ENCODE results near the gene LEKR1.
"Not testable (repeated sequence)": the region's sequence is repeated elsewhere in the genome, so short reads cannot be mapped to it uniquely, and the experiment has no call there.

LEKR1 gene

GRCh38 chr3:156808025-156808424 lies 18.1 kb upstream of the LEKR1 start:
- DNase-seq: no peak

DNA sequence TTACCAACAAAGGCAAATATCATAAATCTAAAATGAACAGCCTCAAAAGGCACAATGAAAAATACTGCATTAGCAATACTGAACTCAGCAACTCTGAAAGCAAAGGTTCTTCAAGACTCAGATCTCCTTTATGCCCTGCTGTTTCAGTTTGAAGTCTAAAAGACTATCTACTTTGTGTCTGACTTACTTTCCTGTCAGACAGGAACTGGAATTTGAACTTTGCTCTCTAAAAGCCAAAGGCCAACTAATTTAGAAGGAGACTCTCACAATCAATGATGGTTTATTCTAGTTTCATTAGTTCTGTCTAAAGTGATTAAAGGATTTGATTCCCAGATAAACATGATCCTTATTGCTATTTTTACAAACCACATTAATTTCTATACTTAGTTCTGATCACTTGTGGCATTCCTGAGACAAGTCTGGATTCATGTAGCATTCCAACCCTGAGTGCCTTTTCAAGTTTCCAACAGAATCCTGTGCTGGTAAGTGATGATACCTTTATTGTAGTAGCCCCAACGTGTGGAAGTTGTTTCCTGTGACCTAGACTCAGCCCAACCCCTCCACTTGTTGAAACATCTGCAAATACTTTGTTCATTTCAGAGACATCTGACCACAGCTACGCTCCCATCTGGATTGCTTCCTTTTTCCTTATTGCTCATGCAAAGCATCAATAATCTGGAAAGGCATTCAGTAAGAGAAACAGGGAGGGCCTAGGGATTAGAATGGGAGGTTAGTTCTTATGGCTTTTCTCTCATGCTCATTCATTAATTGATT lies 14.9 kb upstream of the LEKR1 start:
- no peak for DNase-seq

DNA sequence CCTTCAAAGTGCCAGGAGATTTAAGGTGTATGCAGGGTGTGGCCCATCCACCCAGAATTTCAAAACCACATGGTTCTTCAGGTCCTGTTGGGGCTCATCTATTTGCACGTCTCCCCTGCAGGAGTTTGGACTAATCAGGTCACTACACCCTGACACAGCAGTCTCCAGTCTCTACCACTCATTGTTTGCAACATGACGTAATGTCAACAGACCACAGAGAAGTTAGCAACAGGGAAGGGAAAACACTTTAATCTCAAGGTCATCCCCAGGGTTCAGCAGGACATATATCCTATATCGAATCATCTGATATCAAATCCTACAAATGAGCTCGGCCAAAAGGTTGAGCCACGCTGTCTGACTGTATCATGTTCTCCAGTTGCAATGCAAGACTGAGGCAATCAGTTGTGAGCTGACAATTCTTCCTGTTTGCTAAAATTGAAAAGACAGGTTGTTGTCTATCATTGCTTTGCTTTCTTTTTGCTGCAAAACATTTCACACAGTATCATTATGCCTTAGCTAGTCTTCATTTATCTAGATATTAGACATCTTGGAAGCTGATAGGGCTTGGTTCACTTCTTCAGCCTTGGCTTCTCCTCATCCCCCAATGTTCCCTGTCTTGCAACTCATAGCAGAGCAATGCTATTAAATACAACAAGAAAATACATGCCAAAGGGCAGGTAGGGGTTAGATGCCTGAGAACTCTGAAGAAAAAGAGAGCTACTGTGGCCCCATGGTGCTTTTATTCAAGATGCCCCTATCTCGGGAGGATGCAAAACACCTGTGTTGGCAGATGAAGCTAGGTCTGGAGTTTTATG lies 13.4 kb upstream of the LEKR1 start:
- peak; percentile 38 to 67 for DNase-seq

GRCh38 chr3:156814295-156814694 lies 11.9 kb upstream of the LEKR1 start:
- no peak for DNase-seq

GRCh38 chr3:156816091-156816793 lies 9.9 kb upstream of the LEKR1 start:
- DNase-seq: no peak

DNA sequence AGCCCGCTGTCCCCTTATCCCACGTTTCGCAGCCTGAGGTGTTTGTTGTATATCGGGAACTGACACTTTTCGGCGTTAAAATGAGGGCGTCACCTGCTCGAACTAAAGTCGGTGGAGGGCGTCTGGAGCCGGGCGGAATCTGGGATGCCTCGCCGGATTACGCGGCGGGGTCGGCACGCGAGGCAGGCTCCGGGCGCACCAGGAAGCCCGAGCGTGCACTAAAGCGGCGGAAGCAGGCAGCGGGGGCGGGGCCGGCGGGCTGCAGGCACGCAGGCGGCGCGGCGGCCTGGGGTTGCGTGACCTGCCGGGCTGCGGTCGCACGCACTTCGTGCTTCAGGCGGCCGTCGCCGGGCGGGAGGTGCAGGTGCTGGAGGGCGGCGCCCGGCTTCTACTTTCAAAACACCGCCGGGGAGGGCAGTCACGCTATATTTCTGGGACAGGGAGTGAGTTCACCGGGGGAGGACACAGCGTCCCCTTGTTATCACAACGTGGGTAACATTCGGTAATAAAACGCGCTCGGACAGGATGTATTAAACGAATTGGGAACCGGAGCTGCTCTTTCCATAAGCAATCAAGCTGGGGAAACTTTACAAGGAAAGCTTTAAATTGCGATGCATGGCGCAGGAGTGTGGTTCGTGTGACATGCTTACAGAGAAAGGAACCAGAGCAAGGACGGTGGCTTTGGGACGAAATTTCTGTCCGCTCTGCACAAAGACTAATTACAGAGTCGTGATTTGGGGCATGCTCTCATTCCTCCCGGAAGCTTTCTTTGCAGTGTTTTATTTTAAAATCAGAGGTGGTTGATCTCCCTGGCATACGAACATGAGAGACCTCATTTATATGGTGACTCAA lies 9.1 kb upstream of the LEKR1 start:
- DNase-seq: peak; percentile 42 to 61

DNA sequence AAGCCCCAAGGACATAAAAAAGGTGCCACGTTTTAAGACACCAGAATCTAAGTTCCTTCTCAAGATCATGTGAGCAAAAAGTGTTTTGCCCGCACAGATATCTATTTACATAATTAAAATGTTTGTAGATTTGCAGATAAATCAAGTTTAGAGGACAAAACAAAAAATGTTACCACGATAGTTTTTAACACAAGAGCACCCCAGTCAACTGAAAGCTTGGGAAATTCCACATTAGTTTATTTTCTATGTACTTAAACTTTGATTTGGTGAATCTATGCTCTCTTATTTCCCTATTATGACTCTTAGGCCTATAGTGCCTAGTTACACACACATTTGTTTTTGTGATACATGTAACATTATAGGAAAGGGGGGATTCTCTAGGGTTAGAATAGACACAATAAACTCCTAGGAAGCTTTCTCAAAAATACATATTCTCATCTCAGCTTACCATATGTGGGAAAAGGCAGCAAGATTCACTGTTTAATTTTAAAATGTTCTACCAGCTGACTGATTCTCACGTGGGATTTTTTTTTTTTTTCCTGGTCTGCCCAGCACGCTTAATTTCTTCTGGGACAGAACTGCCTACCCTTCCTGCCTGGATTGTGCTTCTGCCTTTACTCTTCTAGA lies 8.4 kb upstream of the LEKR1 start:
- DNase-seq: no peak

DNA sequence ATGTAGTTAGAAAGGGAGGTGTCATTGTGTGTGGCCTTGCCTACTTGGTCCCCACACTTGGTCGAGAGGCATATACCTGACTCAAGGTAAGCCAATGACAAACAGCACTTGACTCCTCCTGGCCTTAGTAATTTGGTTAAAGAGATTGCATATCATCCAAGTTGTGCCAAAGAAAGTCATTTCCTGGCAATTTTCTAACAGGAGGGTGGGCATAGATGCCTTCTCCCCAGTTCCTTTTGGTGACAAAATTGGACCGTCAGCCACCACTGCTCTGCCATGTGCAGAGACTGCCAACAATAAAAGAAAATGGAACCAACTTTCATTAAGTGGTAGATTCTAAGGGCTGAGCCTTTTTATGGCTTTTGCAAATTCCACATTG lies 7.9 kb upstream of the LEKR1 start:
- no peak for DNase-seq

GRCh38 chr3:156818890-156819289 lies 7.3 kb upstream of the LEKR1 start:
- DNase-seq: no peak

GRCh38 chr3:156819842-156820691 lies 6.1 kb upstream of the LEKR1 start:
- DNase-seq: no peak

DNA sequence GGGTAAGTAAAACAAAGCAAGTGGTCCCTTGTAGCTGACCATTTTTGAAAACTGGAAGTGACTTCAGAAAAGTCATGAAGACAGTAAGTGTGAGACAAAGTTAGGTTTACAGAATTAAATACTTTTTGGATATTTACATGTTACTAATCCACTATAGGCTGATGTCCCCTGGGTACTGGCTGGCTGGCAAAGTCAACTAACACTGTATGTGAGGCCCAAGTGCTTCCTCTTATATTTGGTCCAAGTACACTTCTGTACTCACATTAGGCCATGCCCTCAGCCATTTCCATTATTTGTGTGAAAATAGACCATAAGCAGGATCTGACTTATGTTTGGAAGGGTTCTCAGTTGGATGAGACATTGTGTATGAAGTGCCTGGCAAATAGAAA lies 5.5 kb upstream of the LEKR1 start:
- DNase-seq: no peak

GRCh38 chr3:156822626-156823260 lies 3.4 kb upstream of the LEKR1 start:
- not testable (repeated sequence) for DNase-seq

DNA sequence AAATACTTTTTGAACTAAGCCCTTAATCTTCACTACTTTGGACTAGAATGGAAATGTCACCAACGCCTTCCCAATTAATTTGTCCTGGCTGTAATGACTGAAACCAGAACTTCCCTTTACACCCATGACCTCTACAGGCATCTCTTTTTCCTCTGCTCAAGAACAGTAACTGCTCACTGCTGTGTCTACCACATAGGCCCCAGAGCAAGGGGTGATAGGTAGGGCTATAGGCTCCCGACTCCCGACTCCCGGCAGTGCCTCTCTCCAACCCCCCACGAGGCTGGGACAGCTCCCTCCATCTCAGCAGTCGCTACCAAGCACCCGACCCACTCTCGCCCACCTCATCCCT lies 384 bp upstream of the LEKR1 start:
- no peak for DNase-seq

DNA sequence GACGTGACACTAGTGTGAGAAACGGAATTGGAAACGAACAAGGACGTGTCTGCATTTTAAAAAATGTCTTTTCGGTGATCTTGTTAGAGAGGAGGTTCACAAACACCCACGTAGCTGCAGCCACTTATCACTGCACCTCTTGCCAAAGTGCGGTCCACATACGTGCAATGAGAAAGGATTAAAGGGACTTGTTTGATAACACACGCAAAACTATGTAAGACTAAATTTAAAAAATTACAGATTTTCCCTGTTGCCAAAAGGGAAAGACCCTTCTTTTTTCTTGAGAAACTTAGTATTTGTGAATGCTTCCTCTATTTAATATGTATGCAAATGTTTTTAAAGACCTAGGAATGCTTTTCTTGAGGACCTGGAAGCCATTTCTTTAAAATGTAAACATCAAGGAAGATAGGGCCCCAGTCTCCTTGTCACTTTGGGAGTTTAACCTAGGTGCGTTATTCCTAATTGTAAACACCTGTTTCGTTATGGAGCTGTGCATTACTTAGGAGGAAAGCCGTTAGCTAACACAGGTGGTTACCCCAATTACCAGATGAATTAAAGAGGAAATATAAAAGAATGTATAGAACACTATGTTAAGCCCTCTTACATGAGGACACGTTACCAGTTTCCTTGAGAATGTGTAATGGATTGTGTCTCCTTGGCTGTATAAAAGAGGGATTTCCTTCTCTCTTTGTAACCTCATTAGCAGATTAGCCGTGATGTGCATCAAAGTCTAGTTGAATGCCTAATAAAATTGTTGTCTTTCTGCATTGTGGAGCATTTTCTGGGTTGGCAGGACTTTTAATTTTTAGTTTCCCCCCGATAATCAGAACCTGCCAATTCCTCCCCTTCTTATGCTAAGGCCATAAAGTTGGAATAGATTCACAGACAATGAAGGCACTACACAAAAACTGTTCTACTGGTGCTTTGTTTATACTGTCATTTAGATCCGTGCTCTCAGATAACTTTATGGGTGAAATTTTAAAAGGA lies 1.0 kb downstream of the LEKR1 start:
- peak; percentile 59 to 69 for DNase-seq

DNA sequence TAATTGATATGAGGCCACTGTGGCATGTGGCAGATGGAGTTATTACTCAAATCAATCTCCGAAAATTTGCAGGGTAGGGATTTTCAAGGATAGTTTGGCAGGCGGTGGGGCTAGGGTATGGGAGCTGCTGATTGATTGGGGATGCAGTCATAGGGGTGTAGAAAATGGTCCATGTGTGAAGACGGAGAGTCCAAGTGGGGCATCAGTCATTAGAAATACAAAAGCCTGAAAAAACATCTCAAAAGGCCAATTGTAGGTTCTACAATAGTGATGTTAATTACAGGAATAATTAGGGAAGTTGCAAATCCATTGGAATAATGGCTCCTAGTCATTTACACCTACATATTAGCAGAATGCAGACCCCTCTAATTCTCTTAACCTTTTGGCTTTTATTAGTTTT lies 4.9 kb downstream of the LEKR1 start:
- no peak for DNase-seq

DNA sequence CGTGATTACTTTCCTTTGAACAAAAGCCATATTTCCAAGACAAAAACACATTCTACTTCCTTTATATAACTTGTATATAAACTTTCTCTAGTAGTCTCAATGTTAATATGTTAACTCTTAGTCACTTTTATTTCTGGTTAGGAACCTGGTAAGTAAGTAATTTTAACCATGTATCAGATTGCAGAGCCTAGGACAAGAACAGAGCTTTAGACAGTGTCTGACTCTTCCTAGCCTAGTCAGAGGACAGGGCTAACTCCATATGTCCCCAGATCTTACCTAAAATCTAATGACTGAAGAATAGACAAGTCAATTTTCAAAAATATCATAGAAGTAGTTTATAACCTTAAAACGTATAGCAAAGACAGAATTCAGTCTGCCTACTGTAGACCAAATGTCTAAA lies 8.3 kb downstream of the LEKR1 start:
- DNase-seq: no peak

DNA sequence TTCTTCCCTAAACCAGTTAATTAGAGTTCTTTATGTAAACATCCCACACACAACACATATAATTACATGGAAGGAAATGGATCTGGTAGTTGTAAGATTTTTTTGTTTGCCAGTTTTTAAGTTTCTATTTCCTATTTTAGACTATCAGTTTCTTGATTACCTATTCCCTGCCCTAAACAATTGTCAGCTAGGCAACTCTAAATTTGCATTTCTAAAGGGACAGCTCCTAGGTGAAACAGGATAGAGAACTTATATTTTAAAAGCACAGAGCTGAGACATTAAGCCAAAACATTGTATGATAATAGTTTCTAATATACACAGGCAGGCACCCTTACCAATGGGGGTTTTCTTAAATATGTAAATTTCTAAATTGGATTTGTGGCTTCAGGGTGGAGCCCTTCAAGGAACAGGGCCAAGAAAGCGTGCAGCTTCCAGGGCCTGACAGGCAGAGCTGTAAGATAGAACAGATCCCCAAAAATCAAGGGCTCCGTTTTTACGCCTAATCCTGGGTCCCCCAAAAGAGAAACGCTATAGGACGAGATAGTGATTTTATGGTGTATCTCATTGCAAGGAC lies 8.9 kb downstream of the LEKR1 start:
- DNase-seq: no peak

GRCh38 chr3:156836701-156837100 lies 10.5 kb downstream of the LEKR1 start:
- no peak for DNase-seq

GRCh38 chr3:156837115-156837514 lies 11.0 kb downstream of the LEKR1 start:
- DNase-seq: no peak
